Measurements from ENCODE around the gene PERCC1.

DNA sequence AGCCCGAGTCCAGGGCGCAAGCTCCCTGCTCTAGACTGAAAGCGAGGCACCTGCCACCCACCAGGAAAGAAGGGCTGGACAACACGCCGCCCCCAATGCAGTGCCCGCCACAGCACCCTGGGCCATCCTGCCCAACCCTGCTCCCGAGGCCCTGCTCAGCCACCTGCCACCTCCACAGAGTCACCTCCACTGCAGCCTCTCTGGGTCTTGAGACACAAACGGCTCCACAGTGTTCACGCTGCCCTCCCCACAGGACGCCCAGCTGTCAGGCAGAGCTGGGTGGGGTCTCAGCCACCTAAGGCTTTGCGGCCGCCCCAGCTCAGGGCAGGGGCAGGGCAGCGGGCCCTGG, 34.7 kb downstream of the PERCC1 start:
- TF ChIP-seq POLR2A (IDR thresholded peaks at IDR 0.05) (no peak), POLR2AphosphoS5 (IDR thresholded peaks at IDR 0.05; ENCODE audit: insufficient read depth in 1 of 2, low read depth in 1 of 2) (no peak)
- TF ChIP-seq, protein P1, sequence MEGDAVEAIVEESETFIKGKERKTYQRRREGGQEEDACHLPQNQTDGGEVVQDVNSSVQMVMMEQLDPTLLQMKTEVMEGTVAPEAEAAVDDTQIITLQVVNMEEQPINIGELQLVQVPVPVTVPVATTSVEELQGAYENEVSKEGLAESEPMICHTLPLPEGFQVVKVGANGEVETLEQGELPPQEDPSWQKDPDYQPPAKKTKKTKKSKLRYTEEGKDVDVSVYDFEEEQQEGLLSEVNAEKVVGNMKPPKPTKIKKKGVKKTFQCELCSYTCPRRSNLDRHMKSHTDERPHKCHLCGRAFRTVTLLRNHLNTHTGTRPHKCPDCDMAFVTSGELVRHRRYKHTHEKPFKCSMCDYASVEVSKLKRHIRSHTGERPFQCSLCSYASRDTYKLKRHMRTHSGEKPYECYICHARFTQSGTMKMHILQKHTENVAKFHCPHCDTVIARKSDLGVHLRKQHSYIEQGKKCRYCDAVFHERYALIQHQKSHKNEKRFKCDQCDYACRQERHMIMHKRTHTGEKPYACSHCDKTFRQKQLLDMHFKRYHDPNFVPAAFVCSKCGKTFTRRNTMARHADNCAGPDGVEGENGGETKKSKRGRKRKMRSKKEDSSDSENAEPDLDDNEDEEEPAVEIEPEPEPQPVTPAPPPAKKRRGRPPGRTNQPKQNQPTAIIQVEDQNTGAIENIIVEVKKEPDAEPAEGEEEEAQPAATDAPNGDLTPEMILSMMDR (IDR thresholded peaks at IDR 0.05) = no peak

Data from vagina (tissue), 2 donors.